ENCODE measurements around the gene OCA2. TPM values are rescaled to one million over a fixed set of nuclear protein-coding genes. Genes with fewer than 3 reads are reported as not detected.

The OCA2 gene
- polyA plus RNA-seq, 1 donor from 2014 or later: 0.97 TPM

GRCh38 chr15:27706300-27706699 is 392.8 kb downstream of the OCA2 start:
- TF ChIP-seq EP300 (conservative IDR thresholded peaks at IDR 0.05; ENCODE audit: poor library complexity, severe bottlenecking): no peak
- Histone ChIP-seq H3K36me3 (ENCODE audit: insufficient read depth, low read length) (no peaks in the 10 kb centered on the region), H3K9me3 (ENCODE audit: low read length) (no peaks in the 10 kb centered on the region), H3K9me2 (ENCODE audit: insufficient read depth, low read length) (no peaks in the 10 kb centered on the region), H3K27me3 (ENCODE audit: insufficient read depth, low read depth, low read length) (no peaks in the 10 kb centered on the region), H2AFZ (ENCODE audit: low read depth, low read length) (no peak overlapping the region), H3K4me3 (ENCODE audit: low read length) (no peak overlapping the region), H3F3A (ENCODE audit: insufficient read depth, low read length, poor library complexity, severe bottlenecking) (no peaks in the 10 kb centered on the region), H4K20me1 (ENCODE audit: insufficient read depth) (no peaks in the 10 kb centered on the region), H3K27ac (ENCODE audit: low read length) (no peak overlapping the region), H3K4me2 (ENCODE audit: low read length) (no peak overlapping the region), H3K79me2 (replicated peaks; ENCODE audit: insufficient read depth, low read length) (no peaks in the 10 kb centered on the region), H3K9ac (ENCODE audit: low read length) (no peak overlapping the region)

- no peaks in the 10 kb centered on the region for H3K27me3 ChIP-seq (ENCODE audit: insufficient read depth, low read depth, low read length)
- H2AFZ ChIP-seq (ENCODE audit: low read depth, low read length): no peak overlapping the region
- no peaks in the 10 kb centered on the region for H4K20me1 ChIP-seq (ENCODE audit: insufficient read depth)
- no peak overlapping the region for H3K27ac ChIP-seq (ENCODE audit: low read length)
- no peaks in the 10 kb centered on the region for H3K9me3 ChIP-seq (ENCODE audit: low read length)
- H3K9me2 ChIP-seq (ENCODE audit: insufficient read depth, low read length): no peaks in the 10 kb centered on the region
- H3K36me3 ChIP-seq (ENCODE audit: insufficient read depth, low read length): no peaks in the 10 kb centered on the region
- H3K4me3 ChIP-seq (ENCODE audit: low read length): no peak overlapping the region
- H3K79me2 ChIP-seq (replicated peaks; ENCODE audit: insufficient read depth, low read length): no peaks in the 10 kb centered on the region
- H3K4me2 ChIP-seq (ENCODE audit: low read length): no peak overlapping the region
- H3K9ac ChIP-seq (ENCODE audit: low read length): no peak overlapping the region
- H3F3A ChIP-seq (ENCODE audit: insufficient read depth, low read length, poor library complexity, severe bottlenecking): no peaks in the 10 kb centered on the region
- TF ChIP-seq SMC3 (conservative IDR thresholded peaks at IDR 0.05; ENCODE audit: poor library complexity) (no peak), POLR2AphosphoS5 (IDR thresholded peaks at IDR 0.05) (no peak), REST (IDR thresholded peaks at IDR 0.05; ENCODE audit: borderline replicate concordance) (no peak), CTCF (IDR thresholded peaks at IDR 0.05; ENCODE audit: poor library complexity, severe bottlenecking) (no peak), TAF1 (IDR thresholded peaks at IDR 0.05; ENCODE audit: low read depth) (no peak), EP300 (conservative IDR thresholded peaks at IDR 0.05; ENCODE audit: poor library complexity, severe bottlenecking) (no peak), MXI1 (conservative IDR thresholded peaks at IDR 0.05; ENCODE audit: poor library complexity, severe bottlenecking) (no peak), EZH2 (IDR thresholded peaks at IDR 0.05; ENCODE audit: borderline replicate concordance, insufficient read depth, low read length, poor library complexity, severe bottlenecking) (no peak)
These were observed 394.1 kb downstream of the OCA2 start for GRCh38 chr15:27705056-27705455.

Other genes starting within 250 kb of the OCA2 start
- gene HERC2, start 222.9 kb upstream of the OCA2 start, polyA plus RNA-seq: 47.3 and 70.2 TPM in 2 replicates

Measured in neural cell (in vitro differentiated cells).